ENCODE results near the gene ASPM. TPM values are rescaled to one million over a fixed set of nuclear protein-coding genes. Genes with fewer than 3 reads are reported as not detected.
A peak's percentile ranks its signal among the peaks of the same experiment; 100 is the strongest.
"Not testable (repeated sequence)": the region's sequence is repeated elsewhere in the genome, so short reads cannot be mapped to it uniquely, and the experiment has no call there.

Gene ASPM
- total RNA-seq, 2 donors from 2014 or later = 53.4 to 56.9 TPM

DNA sequence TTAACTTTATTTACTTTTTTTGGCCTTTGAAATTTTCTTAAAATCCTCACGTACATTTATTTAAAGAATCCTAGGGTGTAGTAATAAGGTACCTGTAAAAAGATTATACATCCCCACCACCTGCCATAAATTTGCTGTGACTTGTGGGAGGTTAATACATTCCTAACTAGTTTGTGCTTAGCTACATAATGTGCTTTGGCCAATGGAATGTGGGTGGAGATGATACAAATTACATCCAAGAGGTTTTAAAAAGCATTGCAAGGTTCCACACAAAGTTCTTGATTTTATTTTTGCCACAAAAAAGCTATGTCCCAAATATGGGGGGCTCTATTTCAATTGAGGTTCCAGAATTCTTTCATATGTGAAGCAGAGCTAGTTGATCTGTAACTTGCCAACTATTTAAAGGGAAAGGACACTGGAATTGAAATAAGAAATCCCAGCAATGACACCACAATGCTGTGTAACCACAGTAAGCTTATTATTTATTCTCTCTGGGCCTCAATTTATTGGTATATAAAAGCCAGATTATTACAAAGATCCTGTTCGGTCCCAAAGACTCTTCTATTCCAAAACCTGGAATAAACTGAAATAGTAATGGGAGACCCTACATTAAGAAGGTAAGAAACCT, 15.7 kb downstream of the ASPM start:
- no peaks in the 10 kb centered on the region for H3K27me3 Mint-ChIP-seq (ENCODE audit: low read depth)
- no peaks in the 10 kb centered on the region for H3K4me1 Mint-ChIP-seq (ENCODE audit: low read depth)
- DNase-seq = no peak
- no peak overlapping the region for H3K4me3 Mint-ChIP-seq
- H3K9me3 Mint-ChIP-seq = no peaks in the 10 kb centered on the region
- H3K27ac Mint-ChIP-seq = no peak overlapping the region
- peaks cover 6 to 23% of the 10 kb centered on the region in 2 donors for H3K36me3 Mint-ChIP-seq (ENCODE audit: insufficient read depth in 2 of 2)
- ATAC-seq (replicated peaks in 1 of 2) = no peak

DNA sequence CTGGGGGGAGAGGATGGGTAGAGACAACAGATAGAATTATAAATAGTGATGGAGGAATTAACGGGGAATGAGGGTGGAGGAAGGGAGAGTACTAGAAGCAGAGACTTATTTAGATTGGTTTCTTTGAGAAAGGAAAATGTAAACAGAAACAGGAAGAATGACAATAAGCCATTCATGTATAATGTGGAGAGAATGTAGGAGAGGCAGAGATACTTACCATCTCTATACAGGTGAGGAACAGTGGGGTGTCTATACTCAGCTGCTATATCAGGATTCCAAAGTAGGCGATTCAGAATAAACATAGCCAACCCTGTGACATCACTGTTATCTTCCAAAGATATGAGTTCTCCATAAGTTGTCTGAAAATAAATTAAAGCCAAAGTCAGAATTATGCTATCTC, 16.8 kb downstream of the ASPM start:
- Mint-ChIP-seq H3K4me1 (ENCODE audit: low read depth) (no peaks in the 10 kb centered on the region), H3K4me3 (no peak overlapping the region), H3K27me3 (ENCODE audit: low read depth) (no peaks in the 10 kb centered on the region), H3K36me3 (ENCODE audit: insufficient read depth in 2 of 2) (peaks cover 6 to 29% of the 10 kb centered on the region in 2 donors), H3K27ac (no peak overlapping the region), H3K9me3 (no peaks in the 10 kb centered on the region)
- DNase-seq (no peak), ATAC-seq (replicated peaks in 1 of 2) (no peak)

DNA sequence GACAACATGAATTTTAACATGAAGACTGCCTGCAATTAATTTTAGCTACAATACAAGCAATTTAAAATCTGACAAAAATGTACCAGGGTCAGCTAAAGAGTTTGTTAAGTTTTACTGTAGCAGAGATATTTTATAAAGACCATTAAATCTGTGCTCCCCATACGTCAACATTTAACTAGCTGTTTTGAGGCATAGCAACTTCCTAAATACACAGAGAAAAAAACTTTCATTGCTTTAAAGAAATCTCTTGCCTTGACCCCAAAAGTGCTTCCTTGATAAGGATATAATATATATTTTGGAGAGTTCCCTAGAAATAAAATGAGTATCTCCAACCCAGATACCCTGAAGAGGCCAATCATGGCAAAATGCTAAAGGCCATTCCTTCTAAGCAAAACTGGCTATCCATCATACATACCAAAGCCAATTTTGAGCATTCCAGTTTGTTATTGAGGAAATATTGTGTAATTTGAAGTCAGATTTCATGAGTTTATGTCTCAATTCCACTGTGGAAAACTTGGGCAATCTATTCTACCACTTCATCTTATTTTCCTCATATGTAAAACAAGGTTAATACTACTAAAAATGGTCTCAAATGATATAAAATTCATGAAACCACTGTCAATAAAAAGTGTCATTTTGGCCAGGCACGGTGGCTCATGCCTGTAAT, 19.1 kb downstream of the ASPM start:
- Mint-ChIP-seq H3K27me3 (ENCODE audit: low read depth) (no peaks in the 10 kb centered on the region), H3K9me3 (no peaks in the 10 kb centered on the region), H3K27ac (no peak overlapping the region), H3K4me1 (ENCODE audit: low read depth) (no peaks in the 10 kb centered on the region), H3K36me3 (ENCODE audit: insufficient read depth in 2 of 2) (peaks cover 5 to 31% of the 10 kb centered on the region in 2 donors), H3K4me3 (no peak overlapping the region)
- DNase-seq = no peak
- ATAC-seq (replicated peaks in 1 of 2) = no peak

- no peak overlapping the region for H3K4me3 Mint-ChIP-seq
- ATAC-seq (replicated peaks in 1 of 2) (no peak), DNase-seq (no peak)
- no peak overlapping the region for H3K27ac Mint-ChIP-seq
- H3K36me3 Mint-ChIP-seq (ENCODE audit: insufficient read depth in 2 of 2) = peaks cover 9 to 33% of the 10 kb centered on the region in 2 donors
- no peaks in the 10 kb centered on the region for H3K27me3 Mint-ChIP-seq (ENCODE audit: low read depth)
- no peaks in the 10 kb centered on the region for H3K9me3 Mint-ChIP-seq
- H3K4me1 Mint-ChIP-seq (ENCODE audit: low read depth) = no peaks in the 10 kb centered on the region
Measured at GRCh38 chr1:197126691-197127090, 19.8 kb downstream of the ASPM start.

GRCh38 chr1:197124376-197124775, 22.1 kb downstream of the ASPM start:
- H3K9me3 Mint-ChIP-seq = no peaks in the 10 kb centered on the region
- ATAC-seq (replicated peaks in 1 of 2) = no peak
- H3K4me1 Mint-ChIP-seq (ENCODE audit: low read depth) = no peaks in the 10 kb centered on the region
- H3K4me3 Mint-ChIP-seq = no peak overlapping the region
- DNase-seq = no peak
- no peaks in the 10 kb centered on the region for H3K27me3 Mint-ChIP-seq (ENCODE audit: low read depth)
- peaks cover 5 to 33% of the 10 kb centered on the region in 2 donors for H3K36me3 Mint-ChIP-seq (ENCODE audit: insufficient read depth in 2 of 2)
- no peak overlapping the region for H3K27ac Mint-ChIP-seq

GRCh38 chr1:197116156-197116555, 30.3 kb downstream of the ASPM start:
- Mint-ChIP-seq H3K36me3 (ENCODE audit: insufficient read depth in 2 of 2) (peaks cover 7 to 28% of the 10 kb centered on the region in 2 donors), H3K4me3 (no peak overlapping the region)

DNA sequence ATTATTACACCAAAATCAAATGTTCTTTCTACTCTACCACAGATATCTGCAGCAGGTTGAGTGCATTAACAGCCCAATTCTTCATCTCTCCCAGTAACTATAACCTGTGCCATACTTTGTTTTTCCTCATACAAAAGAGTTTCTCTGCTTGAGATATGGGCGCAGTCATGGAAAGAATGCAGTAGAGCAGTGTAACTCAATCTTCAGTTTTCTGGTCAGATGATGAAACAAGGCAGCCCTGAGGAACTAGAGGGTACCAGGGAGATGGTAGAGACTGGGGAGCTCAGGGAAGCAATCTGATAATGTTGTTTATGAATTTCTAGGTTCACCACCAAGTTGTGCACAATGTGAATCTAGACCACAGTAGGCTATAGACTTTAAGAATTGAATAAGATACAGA, 39.6 kb downstream of the ASPM start:
- no peak overlapping the region for H3K27ac Mint-ChIP-seq
- H3K4me1 Mint-ChIP-seq (ENCODE audit: low read depth) = peaks cover 10% of the 10 kb centered on the region
- peaks cover 4 to 23% of the 10 kb centered on the region in 2 donors for H3K36me3 Mint-ChIP-seq (ENCODE audit: insufficient read depth in 2 of 2)
- no peaks in the 10 kb centered on the region for H3K27me3 Mint-ChIP-seq (ENCODE audit: low read depth)
- DNase-seq (no peak), ATAC-seq (replicated peaks in 1 of 2) (no peak)
- H3K4me3 Mint-ChIP-seq = no peak overlapping the region
- H3K9me3 Mint-ChIP-seq = no peaks in the 10 kb centered on the region

More at GRCh38 chr1:197116156-197116555, 30.3 kb downstream of the ASPM start:
- Mint-ChIP-seq H3K9me3 (no peaks in the 10 kb centered on the region), H3K27me3 (ENCODE audit: low read depth) (no peaks in the 10 kb centered on the region), H3K27ac (no peak overlapping the region), H3K4me1 (ENCODE audit: low read depth) (no peaks in the 10 kb centered on the region)
- DNase-seq = no peak
- no peak for ATAC-seq (replicated peaks in 1 of 2)

DNA sequence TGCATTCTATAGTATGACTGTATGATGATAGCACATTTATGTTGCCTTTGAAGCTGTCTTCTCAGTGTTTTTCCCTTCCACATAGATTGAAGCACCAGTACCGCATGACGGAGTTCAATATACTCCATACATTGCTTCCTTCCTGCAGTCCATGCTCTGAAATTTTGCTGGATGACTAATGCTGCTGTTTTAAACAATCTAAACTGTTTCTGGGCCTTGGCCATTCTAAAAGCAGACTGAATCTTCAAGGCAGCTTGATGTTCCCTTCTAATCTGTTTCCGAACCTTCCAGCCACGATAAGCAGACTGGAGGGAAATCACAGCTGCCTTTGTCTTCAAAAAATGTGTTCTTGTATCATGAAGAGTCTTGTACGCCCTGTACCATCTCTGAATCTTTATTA, 43.2 kb downstream of the ASPM start:
- Mint-ChIP-seq H3K9me3 (no peaks in the 10 kb centered on the region), H3K27ac (no peak overlapping the region), H3K4me3 (no peak overlapping the region), H3K4me1 (ENCODE audit: low read depth) (peaks cover 22% of the 10 kb centered on the region), H3K36me3 (ENCODE audit: insufficient read depth in 2 of 2) (peaks cover 0 to 25% of the 10 kb centered on the region in 2 donors), H3K27me3 (ENCODE audit: low read depth) (no peaks in the 10 kb centered on the region)
- ATAC-seq (replicated peaks in 1 of 2) (no peak), DNase-seq (no peak)

- ATAC-seq (replicated peaks in 1 of 2) (no peak), DNase-seq (no peak)
- Mint-ChIP-seq H3K9me3 (no peaks in the 10 kb centered on the region), H3K4me1 (ENCODE audit: low read depth) (peaks cover 22% of the 10 kb centered on the region), H3K4me3 (no peak overlapping the region), H3K27me3 (ENCODE audit: low read depth) (no peaks in the 10 kb centered on the region), H3K27ac (no peak overlapping the region), H3K36me3 (ENCODE audit: insufficient read depth in 2 of 2) (peaks cover 0 to 22% of the 10 kb centered on the region in 2 donors)
Measured at GRCh38 chr1:197101978-197102377, 44.5 kb downstream of the ASPM start.

DNA sequence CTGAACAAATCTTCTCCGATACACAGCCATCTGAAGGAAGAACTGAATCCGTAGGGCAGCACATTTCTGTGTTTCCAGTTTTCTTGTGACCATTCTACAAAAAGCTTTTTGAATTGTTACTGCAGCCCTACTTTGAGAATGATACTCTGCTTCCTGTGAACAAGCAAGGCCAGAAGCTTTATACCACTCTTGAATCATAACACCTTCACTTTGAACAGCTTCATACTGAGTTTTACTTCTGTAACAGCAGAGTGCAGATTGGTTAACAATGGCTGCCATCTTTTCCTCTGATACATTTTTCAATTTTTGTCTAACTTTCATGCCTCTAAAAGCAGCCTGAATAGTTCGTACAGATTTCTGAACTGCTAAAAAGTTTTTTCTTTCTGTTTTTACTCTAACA, 45.8 kb downstream of the ASPM start:
- Mint-ChIP-seq H3K4me3 (peak overlapping the region in 1 of 2 donors; percentile 38), H3K27me3 (ENCODE audit: low read depth) (no peaks in the 10 kb centered on the region), H3K4me1 (ENCODE audit: low read depth) (peaks cover 22% of the 10 kb centered on the region), H3K9me3 (no peaks in the 10 kb centered on the region), H3K36me3 (ENCODE audit: insufficient read depth in 2 of 2) (peaks cover 0 to 17% of the 10 kb centered on the region in 2 donors), H3K27ac (no peak overlapping the region)
- ATAC-seq (replicated peaks in 1 of 2) (no peak), DNase-seq (no peak)

DNA sequence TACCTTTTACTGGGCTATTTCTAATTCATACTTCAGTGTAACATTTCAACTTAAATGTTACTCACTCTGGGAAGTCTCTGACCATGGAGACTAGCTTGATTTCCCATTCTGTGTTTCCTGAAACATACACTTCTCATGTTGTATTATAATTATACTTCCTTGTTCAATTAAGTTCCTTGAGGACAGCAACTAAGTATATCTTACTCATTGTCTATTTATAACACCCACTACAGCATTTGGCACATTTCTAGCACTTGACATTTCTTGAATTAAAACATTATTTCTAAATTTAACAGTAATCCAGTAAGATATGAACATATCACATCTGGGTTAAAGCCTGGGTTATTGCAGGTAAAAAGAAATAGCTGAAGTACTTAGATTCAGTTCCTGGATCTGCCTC, 47.0 kb downstream of the ASPM start:
- H3K36me3 Mint-ChIP-seq (ENCODE audit: insufficient read depth in 2 of 2) = peaks cover 0 to 12% of the 10 kb centered on the region in 2 donors

DNA sequence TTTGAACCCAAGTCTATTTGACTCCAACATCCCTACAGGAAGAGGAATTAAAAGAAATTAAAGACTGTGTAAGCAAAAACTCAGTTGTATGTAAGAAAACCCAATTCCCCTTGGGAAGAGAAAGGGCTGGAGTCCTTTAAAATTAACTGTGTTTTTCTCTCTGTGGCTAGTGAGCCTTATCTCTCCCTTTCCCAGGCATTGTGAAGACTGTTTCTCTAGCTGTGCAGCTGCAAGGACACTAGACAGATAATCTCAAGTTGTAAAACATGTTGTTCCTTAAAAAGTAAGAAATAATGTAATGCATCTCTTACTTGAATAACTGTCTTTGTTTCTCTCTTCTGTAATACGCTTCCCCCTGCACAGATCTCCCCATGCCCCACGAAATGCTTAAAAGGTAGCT, 49.5 kb downstream of the ASPM start:
- Mint-ChIP-seq H3K4me1 (ENCODE audit: low read depth) (peaks cover 13% of the 10 kb centered on the region), H3K36me3 (ENCODE audit: insufficient read depth in 2 of 2) (peaks cover 1 to 19% of the 10 kb centered on the region in 2 donors)
- not testable (repeated sequence) for H3K27ac Mint-ChIP-seq; DNase-seq; ATAC-seq (replicated peaks in 1 of 2); H3K4me3 Mint-ChIP-seq; H3K27me3 Mint-ChIP-seq (ENCODE audit: low read depth); H3K9me3 Mint-ChIP-seq

More for the DNA sequence above, 47.0 kb downstream of the ASPM start:
- no peak for ATAC-seq (replicated peaks in 1 of 2)
- no peak for DNase-seq
- H3K9me3 Mint-ChIP-seq = no peaks in the 10 kb centered on the region
- peak overlapping the region; percentile 19 for H3K27ac Mint-ChIP-seq
- H3K4me3 Mint-ChIP-seq = no peak overlapping the region
- no peaks in the 10 kb centered on the region for H3K27me3 Mint-ChIP-seq (ENCODE audit: low read depth)
- peaks cover 22% of the 10 kb centered on the region for H3K4me1 Mint-ChIP-seq (ENCODE audit: low read depth)

DNA sequence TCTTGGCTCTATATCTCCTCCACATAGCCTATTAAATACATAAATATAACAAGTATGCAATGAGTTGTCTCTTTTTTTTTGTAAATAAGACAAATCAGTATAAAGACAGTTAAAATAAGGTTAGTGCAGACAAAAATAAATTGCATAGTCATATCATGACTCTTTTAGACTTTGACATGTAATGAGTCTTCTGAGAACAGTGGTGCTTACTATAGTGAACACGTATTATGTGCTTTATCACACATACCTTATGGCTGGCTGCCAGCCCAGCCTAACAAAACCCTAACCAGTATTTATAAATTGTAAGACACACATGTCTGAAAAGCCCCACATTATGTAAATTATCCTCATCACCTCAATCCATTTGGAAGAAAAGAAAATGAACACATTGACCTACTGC, 50.3 kb downstream of the ASPM start:
- DNase-seq (no peak), ATAC-seq (replicated peaks in 1 of 2) (no peak)

More for the DNA sequence above, 50.3 kb downstream of the ASPM start:
- H3K27me3 Mint-ChIP-seq (ENCODE audit: low read depth) = no peaks in the 10 kb centered on the region
- H3K9me3 Mint-ChIP-seq = no peaks in the 10 kb centered on the region
- H3K4me1 Mint-ChIP-seq (ENCODE audit: low read depth) = peaks cover 5% of the 10 kb centered on the region
- no peak overlapping the region for H3K27ac Mint-ChIP-seq
- H3K36me3 Mint-ChIP-seq (ENCODE audit: insufficient read depth in 2 of 2) = peaks cover 1 to 21% of the 10 kb centered on the region in 2 donors
- H3K4me3 Mint-ChIP-seq = no peak overlapping the region
